OCI-LY1 (cell line): ENCODE data around the gene OR2L3.

Source experiments
- H2AFZ ChIP-seq: fragments of 200-600 bp; sonication (generic), shearing (Covaris generic); 2 replicates; pipeline ENCODE4 v1.6.0; 2014; ENCODE audit warnings: antibody characterized with exemption, mild to moderate bottlenecking, low read length
- H3F3A ChIP-seq: fragments of 200-600 bp; sonication (generic), shearing (Covaris generic); 2 replicates; pipeline ENCODE4 v1.6.0; 2014; ENCODE audit warnings: mild to moderate bottlenecking, antibody characterized with exemption, low read length, moderate library complexity; ENCODE audit not compliant: insufficient read depth
- H3K27ac ChIP-seq: fragments of 200-600 bp; sonication (generic); 2 replicates; pipeline ENCODE4 v1.5.1; 2014; ENCODE audit warnings: low read length, mixed run types, mild to moderate bottlenecking, low read depth; ENCODE audit not compliant: poor library complexity, severe bottlenecking
- H3K27me3 ChIP-seq: fragments of 200-600 bp; sonication (generic); 2 replicates; pipeline ENCODE4 v1.6.0; 2014; ENCODE audit warnings: antibody characterized with exemption, mild to moderate bottlenecking, low read length, moderate library complexity; ENCODE audit not compliant: insufficient read depth
- H3K36me3 ChIP-seq: fragments of 200-600 bp; sonication (generic); 2 replicates; pipeline ENCODE4 v1.6.1; 2014; ENCODE audit warnings: mild to moderate bottlenecking, antibody characterized with exemption, low read length, moderate library complexity, mixed read lengths; ENCODE audit not compliant: insufficient read depth
- H3K4me1 ChIP-seq: fragments of 200-600 bp; sonication (generic); 2 replicates; pipeline ENCODE4 v1.5.1; 2014; ENCODE audit warnings: mild to moderate bottlenecking, low read length, moderate library complexity; ENCODE audit not compliant: insufficient read depth, severe bottlenecking
- H3K4me2 ChIP-seq: fragments of 200-600 bp; sonication (generic), shearing (Covaris generic); 2 replicates; pipeline ENCODE4 v1.6.1; 2014; ENCODE audit warnings: low read length
- H3K4me3 ChIP-seq: fragments of 200-600 bp; sonication (generic); 2 replicates; pipeline ENCODE4 v1.5.1; 2014; ENCODE audit warnings: low read length, low read depth, mild to moderate bottlenecking, mixed read lengths; ENCODE audit not compliant: poor library complexity, severe bottlenecking
- H3K79me2 ChIP-seq: fragments of 200-600 bp; shearing (Covaris generic); 2 replicates; pipeline ENCODE4 v1.6.1; 2016; ENCODE audit warnings: mixed run types, low read length, mixed read lengths; ENCODE audit not compliant: insufficient read depth
- H3K9ac ChIP-seq: fragments of 200-600 bp; sonication (generic), shearing (Covaris generic); 2 replicates; pipeline ENCODE4 v1.6.1; 2014; ENCODE audit warnings: mild to moderate bottlenecking, low read length, mixed read lengths
- H3K9me2 ChIP-seq: fragments of 200-600 bp; sonication (generic), shearing (Covaris generic); 2 replicates; pipeline ENCODE4 v1.6.1; 2014; ENCODE audit warnings: low read depth, mild to moderate bottlenecking, low read length, mixed read lengths
- H3K9me3 ChIP-seq: fragments of 200-600 bp; shearing (Covaris generic); 2 replicates; pipeline ENCODE4 v1.6.1; 2014; ENCODE audit warnings: low read length, mixed read lengths
- H4K20me1 ChIP-seq: fragments of 200-600 bp; sonication (generic), shearing (Covaris generic); 2 replicates; pipeline ENCODE4 v1.6.0; 2016; ENCODE audit warnings: mild to moderate bottlenecking, low read length; ENCODE audit not compliant: insufficient read depth
- CTCF ChIP-seq: fragments of 200-600 bp; sonication (generic), shearing (Covaris generic); IDR thresholded peaks from 2 replicates; pipeline ENCODE4 v1.5.1; 2017; ENCODE audit warnings: mild to moderate bottlenecking, antibody characterized with exemption, low read length, moderate library complexity, mixed read lengths
- EZH2 ChIP-seq: fragments of 200-600 bp; sonication (generic), shearing (Covaris generic); IDR thresholded peaks from 2 replicates; pipeline ENCODE4 v1.8.0; 2017; ENCODE audit warnings: borderline replicate concordance, mixed run types, mild to moderate bottlenecking, antibody characterized with exemption, low read length, moderate library complexity, mixed read lengths

Gene OR2L3

GRCh38 chr1:248015803-248016202 is 30.8 kb upstream of the OR2L3 start:
- Histone ChIP-seq H2AFZ (no peak overlapping the region), H3K9me2 (no peaks in the 10 kb centered on the region), H3K4me2 (no peak overlapping the region), H3F3A (no peaks in the 10 kb centered on the region), H3K27me3 (no peaks in the 10 kb centered on the region), H3K9me3 (no peaks in the 10 kb centered on the region), H4K20me1 (no peaks in the 10 kb centered on the region), H3K4me3 (no peak overlapping the region), H3K27ac (no peak overlapping the region), H3K79me2 (no peaks in the 10 kb centered on the region), H3K4me1 (no peaks in the 10 kb centered on the region), H3K9ac (no peak overlapping the region), H3K36me3 (no peaks in the 10 kb centered on the region)
- TF ChIP-seq CTCF (no peak), EZH2 (no peak)

GRCh38 chr1:248029770-248030169 is 16.9 kb upstream of the OR2L3 start, which contains the start of gene OR2L2:
TSS of gene OR2L2 (plus strand) at chr1:248030070. CDS start at chr1:248038268, 8,198 bp downstream.
- Histone ChIP-seq H3K27ac (no peak within 1 kb of the TSS), H3K9ac (no peak within 1 kb of the TSS)

GRCh38 chr1:248045209-248045608 is 1.4 kb upstream of the OR2L3 start:
- Histone ChIP-seq H3K4me3 (no peak overlapping the region), H3K9me3 (no peaks in the 10 kb centered on the region)

More at GRCh38 chr1:248029770-248030169, 16.9 kb upstream of the OR2L3 start, which contains the start of gene OR2L2:
- Histone ChIP-seq H3K79me2 (no peaks in the 10 kb centered on the region), H3K4me3 (no peak within 1 kb of the TSS), H3K4me1 (no peaks in the 10 kb centered on the region), H3K4me2 (no peak within 1 kb of the TSS), H3F3A (no peaks in the 10 kb centered on the region), H2AFZ (no peak within 1 kb of the TSS), H3K9me3 (no peaks in the 10 kb centered on the region), H3K36me3 (no peaks in the 10 kb centered on the region), H4K20me1 (no peaks in the 10 kb centered on the region), H3K9me2 (no peaks in the 10 kb centered on the region), H3K27me3 (no peaks in the 10 kb centered on the region)
- TF ChIP-seq CTCF (no peak), EZH2 (no peak)

More at GRCh38 chr1:248045209-248045608, 1.4 kb upstream of the OR2L3 start:
- H3F3A ChIP-seq: no peaks in the 10 kb centered on the region
- no peaks in the 10 kb centered on the region for H3K36me3 ChIP-seq
- no peaks in the 10 kb centered on the region for H3K9me2 ChIP-seq
- H3K79me2 ChIP-seq: no peaks in the 10 kb centered on the region
- H2AFZ ChIP-seq: no peak overlapping the region
- H3K4me2 ChIP-seq: no peak overlapping the region
- no peak overlapping the region for H3K9ac ChIP-seq
- H3K27ac ChIP-seq: no peak overlapping the region
- no peaks in the 10 kb centered on the region for H4K20me1 ChIP-seq
- TF ChIP-seq EZH2 (no peak), CTCF (no peak)
- no peaks in the 10 kb centered on the region for H3K27me3 ChIP-seq
- no peaks in the 10 kb centered on the region for H3K4me1 ChIP-seq
